HG03354 (cell line): Measurements from ENCODE around the gene AP3D1.
A peak's percentile ranks its signal among the peaks of the same experiment; 100 is the strongest.
"Not testable (repeated sequence)": the region's sequence is repeated elsewhere in the genome, so short reads cannot be mapped to it uniquely, and the experiment has no call there.

Experiments used
- ATAC-seq: cut with Tn5 transposase; IDR thresholded peaks from one replicate; pipeline ENCODE4 v1.9.1; 2021; ENCODE audit warnings: mild to moderate bottlenecking; ENCODE audit not compliant: unreplicated experiment, poor library complexity, severe bottlenecking

Gene AP3D1

DNA sequence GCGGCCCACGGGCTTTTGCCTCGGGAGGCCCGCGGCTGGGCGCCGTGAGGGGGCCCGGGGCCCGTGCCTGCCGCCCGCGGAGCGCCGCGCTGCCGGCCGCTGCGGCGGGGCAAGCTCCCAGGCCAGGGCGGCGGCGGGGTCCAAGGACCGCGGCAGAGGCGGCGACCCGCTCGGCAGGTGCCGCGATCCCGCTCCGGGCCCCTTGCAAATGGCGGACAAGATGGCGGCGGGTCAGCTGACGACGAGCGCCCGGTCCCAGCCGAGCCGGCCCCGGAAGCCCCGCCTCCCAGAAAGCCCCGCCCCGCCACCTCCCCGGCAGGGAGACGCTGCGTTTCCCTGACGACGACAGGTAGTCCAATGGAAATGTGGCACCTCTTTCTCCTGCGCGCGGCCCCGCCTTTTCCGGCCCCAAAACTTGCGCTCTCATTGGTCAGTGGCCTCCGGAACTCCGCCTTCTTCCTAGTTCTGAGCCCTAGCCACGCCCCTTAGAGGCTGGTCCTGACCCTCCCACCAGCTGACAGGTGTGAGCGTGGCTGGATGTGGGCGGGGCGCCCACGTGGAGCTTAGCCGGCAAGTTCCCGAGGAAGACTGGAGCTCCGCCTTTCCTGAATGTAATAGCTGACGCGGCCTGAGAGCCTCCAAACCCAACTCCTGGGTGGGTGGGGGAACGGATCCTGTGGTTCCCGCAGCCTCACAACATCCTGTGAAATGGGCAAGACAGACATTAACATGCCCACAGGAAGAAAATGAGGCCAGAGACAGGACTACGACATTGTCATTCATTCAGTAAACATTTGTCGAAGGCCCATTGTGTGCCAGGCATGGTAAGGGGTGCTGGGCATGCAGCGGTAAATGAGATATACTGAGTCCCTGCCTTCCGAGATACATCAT, at the start of gene AP3D1:
Gene AP3D1 (minus strand): TSS at position 228 of the 891 bp plus-strand sequence. CDS start 232 bp downstream, outside the sequence.
- ATAC-seq: peak; percentile 88

DNA sequence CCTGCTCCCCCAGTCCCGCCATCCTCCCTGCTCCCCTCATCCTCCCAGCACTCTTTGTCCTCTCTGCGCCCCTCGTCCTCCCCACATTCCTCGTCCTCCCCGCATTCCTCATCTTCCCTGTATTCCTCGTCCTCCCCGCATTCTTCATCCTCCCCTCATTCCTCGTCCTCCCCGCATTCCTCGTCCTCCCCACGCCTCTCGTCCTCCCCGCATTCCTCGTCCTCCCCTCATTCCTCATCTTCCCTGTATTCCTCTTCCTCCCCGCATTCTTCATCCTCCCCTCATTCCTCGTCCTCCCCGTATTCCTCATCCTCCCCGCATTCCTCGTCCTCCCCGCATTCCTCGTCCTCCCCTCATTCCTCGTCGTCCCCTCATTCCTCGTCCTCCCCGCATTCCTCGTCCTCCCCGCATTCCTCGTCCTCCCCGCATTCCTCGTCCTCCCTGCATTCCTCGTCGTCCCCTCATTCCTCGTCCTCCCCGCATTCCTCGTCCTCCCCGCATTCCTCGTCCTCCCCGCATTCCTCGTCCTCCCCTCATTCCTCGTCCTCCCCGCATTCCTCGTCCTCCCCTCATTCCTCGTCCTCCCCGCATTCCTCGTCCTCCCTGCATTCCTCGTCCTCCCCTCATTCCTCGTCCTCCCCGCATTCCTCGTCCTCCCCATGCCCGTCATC, 49.4 kb upstream of the AP3D1 start:
- ATAC-seq: not testable (repeated sequence)

- no peak for ATAC-seq
These were observed 48.7 kb upstream of the AP3D1 start for GRCh38 chr19:2199861-2200623.

GRCh38 chr19:2199215-2199614, 47.8 kb upstream of the AP3D1 start:
- ATAC-seq: no peak

DNA sequence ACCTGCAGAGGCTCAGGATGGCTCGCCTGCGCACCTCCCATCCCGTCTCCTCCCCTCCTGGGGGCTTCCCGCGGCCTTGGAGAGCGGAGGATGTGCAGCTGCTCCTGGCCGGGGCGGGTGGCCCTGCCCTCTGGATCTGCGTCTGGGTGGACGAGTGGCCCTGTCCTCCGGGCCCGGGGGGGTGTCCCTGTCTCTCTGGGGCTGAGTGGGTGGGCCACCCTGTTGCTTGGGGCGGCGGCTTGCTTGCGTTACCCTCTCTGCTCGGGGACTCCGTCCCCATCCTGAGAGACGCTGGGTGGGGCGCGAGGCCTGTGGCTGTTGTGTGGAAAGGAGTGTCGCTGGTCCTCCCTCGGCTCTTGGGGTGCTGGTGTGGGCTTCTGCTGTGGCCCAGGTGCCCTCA, 47.0 kb upstream of the AP3D1 start:
- ATAC-seq: no peak

DNA sequence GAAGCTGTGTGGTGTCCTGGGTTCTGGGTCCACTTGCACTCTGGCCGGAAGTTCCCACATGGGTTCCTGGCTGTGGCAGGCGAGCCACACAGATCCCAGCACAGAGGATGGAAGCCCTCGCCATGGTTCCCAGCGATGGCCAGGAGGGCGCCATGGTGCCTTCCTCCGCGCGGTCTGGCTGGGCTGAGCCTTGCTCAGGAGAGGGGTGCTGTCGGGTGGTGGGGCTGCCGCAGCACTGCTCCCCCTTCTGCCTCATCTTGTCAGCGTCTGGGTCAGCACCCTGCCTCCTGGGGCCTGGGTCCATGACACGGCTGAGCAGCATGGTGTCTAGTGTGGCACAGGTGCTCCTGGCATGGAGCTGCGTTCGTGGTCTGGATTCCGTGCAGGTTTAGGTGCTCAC, 45.9 kb upstream of the AP3D1 start:
- no peak for ATAC-seq

GRCh38 chr19:2195914-2196313, 44.5 kb upstream of the AP3D1 start:
- ATAC-seq: no peak

- no peak for ATAC-seq
These were observed 44.0 kb upstream of the AP3D1 start for GRCh38 chr19:2195361-2195760.

DNA sequence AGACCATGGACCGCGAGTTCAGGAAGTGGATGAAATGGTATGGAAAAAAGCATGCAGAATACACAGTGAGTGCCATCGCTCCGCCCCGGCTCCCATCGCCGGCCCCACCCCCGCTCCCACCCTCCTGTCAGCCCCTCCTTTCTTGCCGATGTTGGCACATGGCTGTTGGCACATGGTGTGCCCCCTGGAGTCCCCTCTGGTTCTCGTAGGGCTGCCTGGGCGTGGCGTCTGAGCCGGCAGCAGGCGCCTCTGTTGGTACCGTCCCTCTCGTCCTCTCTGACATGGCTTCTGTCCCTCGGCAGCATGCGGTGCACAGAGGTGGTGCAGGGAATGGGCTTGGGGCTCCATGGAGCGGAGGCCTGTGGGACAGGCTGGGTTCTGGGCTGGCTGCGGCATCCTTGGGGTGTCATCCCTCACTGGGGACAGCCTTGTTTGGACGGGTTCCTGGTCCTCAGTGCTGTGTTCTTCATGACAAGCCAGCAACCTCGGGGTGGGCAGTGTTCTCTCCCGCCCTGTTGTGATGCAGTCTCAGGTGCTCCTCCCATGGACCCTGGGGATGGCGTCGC, 43.2 kb upstream of the AP3D1 start:
- ATAC-seq: no peak

GRCh38 chr19:2193807-2194206, 42.4 kb upstream of the AP3D1 start:
- no peak for ATAC-seq

DNA sequence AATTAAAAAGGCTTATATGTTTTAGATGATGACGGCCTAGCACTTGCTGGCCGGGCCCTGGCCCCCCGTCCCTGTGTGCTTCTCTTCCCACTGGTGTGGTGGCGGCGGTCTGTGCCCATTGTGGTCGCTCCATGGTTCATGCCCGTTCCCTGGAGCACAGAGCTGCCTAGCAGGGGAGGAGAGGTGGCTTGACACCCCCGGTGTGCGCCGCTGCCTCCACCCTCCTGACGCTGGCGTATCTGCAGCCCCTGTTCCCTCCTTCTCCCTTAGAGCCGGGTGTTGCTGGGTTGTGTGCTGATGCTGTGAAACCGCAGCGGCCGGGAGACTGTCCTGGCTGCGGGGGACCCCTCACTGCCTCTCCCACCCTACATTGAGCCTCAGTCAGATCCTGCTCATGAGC, 41.5 kb upstream of the AP3D1 start:
- no peak for ATAC-seq

GRCh38 chr19:2191456-2192310, 40.3 kb upstream of the AP3D1 start:
- ATAC-seq: no peak

DNA sequence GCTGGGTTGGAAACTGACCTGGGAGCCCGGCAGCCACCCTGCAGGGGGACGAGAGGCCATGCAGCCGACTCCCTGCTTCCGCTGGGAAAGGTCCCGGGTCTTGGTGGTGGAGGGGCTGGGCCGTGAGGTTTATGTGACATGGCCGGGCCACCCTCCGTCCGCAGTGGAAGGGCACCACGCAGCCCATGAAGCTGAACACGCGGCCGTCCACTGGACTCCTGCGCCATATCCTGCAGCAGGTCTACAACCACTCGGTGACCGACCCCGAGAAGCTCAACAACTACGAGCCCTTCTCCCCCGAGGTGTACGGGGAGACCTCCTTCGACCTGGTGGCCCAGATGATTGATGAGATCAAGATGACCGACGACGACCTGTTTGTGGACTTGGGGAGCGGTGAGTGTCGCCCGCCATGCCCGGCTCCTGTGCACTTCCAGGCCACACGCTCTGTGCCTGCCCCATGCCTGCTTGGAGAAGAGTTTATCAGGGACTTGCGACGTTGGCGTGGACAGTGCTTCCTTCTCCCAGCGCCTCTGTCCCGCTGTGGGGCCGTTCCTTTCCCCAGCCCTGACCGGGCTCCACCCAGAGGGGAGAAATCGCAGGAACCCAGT, 39.6 kb upstream of the AP3D1 start:
- ATAC-seq: no peak

GRCh38 chr19:2189880-2190279, 38.5 kb upstream of the AP3D1 start:
- no peak for ATAC-seq

DNA sequence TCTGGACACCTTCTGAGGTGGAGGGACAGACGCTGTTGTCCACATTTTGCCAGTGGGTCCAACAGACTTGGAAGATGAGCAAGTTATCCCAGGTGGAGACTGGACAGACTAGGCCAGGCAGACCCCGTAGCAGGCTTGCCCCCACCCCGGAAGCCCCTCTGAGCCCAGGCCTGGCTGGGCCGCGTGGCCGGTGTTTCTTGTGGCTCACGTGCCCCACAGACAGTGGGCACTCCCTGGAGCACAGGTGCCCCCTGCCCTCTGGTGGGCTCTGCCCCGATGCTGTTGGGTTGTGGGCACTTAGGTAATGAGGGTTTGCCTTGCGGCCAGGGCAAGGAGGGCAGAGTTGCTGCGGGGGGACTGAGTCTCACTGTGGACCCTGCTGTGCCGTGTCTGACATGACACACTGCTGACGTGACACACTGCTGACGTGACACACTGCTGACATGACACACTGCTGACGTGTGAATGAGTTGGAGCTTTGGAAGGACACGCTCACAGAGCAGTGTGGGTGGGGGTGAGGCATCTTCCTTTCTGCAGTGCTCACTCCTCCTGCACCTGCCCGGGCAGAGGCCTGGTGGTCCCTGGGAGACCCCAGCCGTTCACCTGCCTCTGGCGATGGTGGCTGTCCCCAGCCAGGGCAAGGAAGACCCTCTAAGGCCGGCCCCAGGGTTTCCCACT, 37.5 kb upstream of the AP3D1 start:
- ATAC-seq: no peak

GRCh38 chr19:2187159-2187558, 35.8 kb upstream of the AP3D1 start:
- no peak for ATAC-seq

DNA sequence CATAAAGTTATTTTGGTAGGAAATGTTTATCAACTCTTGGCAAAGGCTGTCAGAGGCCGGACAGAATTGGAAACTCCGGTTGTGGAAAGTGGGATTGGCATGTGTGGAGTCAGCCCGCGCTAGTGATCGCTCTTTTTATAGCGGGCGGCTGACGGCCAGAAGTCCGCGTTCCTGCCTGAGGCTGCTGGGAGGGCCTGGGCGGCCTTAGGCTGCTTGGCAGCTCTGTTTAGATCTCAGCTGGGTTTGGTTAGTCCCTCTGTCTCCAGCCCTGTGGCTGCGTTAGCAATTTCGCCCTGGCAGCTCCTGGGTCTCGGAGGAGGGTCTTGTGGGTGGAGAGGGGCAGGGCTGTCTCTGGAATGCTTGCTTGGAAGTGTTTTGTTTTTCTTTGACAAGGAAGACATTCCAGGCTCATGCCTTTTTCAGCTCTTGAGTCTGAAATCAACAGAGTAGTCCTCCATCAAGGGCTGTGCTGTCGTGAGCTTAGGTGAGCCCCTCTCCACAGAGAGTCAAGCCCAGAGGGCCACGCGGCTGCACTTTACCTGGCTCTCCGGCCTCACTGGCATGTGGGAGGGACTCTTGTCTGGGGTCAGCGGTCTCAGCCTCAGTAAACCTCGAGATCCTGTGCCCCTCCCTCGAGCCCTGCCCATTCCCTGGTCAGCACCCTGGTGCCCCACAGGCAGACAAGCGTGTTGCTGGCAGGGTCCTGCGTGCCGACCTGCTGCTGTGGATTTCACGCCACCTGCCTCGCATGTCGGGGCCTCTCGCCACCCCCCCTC, 34.9 kb upstream of the AP3D1 start:
- ATAC-seq: no peak

GRCh38 chr19:2185734-2186070, 34.3 kb upstream of the AP3D1 start:
- no peak for ATAC-seq
